GM19035 (cell line): ENCODE data around the gene NLRC5.
A peak's percentile ranks its signal among the peaks of the same experiment; 100 is the strongest.
"Not testable (repeated sequence)": the region's sequence is repeated elsewhere in the genome, so short reads cannot be mapped to it uniquely, and the experiment has no call there.

ENCODE experiments used
- ATAC-seq: cut with Tn5 transposase; IDR thresholded peaks from one replicate; pipeline ENCODE4 v1.9.1; 2021; ENCODE audit not compliant: unreplicated experiment

The NLRC5 gene

DNA sequence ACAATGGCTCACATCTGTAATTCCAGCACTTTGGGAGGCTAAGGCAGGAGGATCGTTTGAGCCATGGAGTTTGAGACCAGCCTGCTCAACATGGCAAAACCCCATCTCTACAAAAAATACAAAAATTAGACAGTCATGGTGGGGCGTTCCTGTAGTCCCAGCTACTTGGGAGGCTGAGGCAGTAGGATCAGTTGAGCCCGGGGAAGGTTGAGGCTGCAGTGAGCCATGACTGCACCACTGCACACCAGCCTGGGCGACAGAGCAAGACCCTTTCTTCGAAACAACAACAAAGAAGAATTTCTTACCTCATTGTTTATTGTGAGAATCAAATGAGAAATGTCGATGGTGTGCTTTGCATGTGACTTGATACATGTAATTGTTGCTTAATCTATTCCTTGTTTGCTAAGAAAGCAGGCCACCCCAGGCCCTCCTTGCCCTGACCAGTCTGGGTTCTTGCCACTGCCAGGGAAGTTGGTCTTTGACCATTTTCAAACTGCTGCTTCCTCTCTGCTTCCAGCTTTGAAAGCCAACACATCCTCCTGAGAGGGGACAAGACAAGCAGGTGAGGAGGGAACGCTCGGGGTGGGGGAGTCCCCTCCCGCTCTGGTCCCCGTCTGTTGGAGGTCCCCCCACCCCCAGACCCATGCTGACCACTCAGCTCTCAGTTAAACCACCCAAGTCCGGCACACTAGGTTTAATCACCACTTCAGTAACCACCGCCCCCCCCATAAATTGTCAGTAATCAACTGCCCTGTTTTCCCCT, 55.8 kb downstream of the NLRC5 start:
- ATAC-seq = no peak

DNA sequence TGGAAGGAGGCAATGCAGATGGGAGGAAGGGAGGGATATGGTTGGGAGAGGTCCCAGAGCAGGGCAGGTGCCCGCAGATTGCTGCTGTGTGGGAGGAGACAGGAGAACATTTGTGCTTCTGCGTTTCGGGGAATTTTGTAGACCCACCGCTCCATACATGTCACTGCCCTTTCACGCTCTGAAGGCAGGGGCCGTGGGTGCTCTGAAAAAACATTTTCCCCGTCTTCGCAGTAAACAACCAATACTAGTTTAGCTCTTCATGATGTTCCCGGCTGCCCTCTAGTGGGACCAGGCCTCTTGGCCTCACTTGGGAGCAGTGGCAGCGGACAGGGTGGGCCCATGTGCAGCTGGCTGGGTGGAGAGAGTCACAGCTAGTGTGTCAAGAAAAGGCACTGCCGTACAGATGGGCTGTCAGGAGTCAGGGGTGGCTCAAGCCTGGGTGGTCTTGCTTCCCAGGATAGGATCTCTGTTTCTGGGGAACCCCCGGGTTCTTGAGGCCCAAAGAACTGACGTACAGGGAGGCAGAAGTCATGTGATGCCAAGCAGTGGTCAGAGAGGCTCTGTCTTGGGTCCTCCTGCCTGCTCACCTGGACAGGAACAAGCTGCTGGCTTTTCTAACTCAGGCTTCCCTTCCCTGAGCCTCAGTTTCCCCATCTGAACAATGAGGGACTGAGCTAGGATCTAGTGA, 56.5 kb downstream of the NLRC5 start:
- no peak for ATAC-seq

DNA sequence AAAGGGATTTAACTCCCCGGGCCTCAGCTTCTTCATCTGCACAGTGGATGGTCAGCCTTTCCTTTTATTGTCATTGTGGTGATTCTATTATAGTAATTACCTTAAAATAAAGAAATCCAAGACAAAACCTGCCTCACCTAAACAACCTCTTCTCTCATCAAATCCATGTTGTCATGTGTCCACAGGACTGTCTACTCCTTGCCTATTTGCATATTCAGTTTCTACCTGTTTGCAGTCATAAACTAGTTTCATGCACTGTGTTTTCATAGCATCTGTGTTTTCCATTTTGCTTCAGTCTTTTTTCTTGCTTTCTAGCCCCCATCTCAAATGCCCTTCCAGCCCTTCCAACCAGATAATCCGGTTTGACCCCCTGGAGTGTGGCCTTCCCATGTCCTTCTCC, 58.7 kb downstream of the NLRC5 start:
- ATAC-seq = no peak

DNA sequence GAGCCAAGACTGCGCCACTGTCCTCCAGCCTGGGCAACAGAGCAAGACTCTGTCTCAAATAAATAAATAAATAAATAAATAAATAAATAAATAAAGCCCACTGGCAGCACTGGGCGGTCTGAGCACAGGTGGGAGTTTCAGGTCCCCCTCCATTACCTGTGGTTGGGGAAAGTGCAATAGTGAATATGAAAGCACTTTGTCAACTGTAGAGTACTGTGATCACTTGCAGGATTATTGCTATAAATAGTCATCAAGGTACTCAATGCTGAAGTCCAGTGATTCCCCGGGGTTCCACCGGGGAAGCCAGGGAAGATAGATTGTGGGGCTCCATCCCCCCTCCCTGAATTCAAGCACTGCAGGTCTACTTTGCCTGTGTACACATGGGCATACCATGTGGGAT, 60.3 kb downstream of the NLRC5 start:
- peak; percentile 60 for ATAC-seq

DNA sequence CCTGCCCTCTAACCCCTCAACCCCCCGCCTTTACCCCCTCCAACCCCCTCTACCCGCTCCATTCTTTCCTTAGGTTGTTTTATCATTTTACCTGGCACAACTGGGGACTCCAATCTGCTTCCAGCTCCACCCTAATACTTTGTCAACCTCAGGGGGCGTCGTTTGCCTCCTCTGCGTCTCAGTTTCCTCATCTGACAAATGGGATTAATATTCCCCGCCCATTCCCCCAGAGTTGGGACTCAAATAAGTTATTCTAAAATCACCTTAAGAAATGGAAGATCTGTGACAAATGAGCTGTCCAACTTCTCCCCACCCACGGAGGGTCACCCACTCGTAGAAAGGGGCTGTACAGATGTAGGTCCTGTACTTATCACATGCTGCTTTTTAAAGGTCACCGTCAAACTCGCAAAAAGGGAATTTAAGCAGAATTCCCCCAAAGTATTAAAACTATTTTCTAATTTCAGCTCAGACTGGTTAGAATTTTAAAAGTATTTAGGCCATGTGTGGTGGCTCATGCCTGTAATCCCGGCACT, 62.4 kb downstream of the NLRC5 start:
- ATAC-seq = no peak

DNA sequence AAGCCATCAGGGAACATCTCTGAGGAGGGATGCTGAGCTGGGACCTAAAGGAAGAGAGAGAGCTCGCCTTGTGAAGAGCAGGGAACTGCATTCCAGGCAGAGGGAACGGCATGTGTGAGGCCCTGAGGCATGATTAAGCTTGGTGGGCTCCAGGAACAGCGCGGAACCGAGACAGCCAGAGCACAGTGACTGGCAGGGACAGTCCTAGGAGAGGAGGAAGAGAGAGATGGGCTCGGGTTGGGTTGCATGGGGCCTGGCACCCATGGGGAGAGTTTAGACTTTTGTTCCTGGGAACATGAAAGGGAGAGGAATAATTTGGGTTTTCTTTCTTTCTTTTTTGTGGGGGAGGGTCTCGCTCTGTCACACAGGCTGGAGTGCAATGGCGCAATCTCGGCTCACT, 63.8 kb downstream of the NLRC5 start:
- ATAC-seq = no peak

DNA sequence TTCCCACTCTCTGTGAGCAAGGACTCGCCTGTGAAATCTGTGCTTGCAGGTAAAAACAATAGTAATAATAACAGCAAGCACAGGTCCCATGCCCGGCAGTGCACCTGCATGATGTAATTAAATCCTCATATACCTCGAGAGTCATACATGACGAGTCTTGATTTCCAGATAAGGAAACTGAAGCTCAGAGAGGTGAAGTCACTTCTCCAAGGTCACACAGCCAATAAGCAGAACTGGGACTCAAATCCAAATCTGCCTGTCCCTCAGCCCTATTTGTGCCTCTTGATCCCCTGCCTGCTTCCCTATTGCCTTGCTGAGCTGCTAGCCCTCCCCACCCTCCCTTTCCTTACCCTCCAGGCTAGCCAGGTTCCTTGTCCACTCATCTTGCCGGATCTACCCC, 65.0 kb downstream of the NLRC5 start:
- no peak for ATAC-seq

DNA sequence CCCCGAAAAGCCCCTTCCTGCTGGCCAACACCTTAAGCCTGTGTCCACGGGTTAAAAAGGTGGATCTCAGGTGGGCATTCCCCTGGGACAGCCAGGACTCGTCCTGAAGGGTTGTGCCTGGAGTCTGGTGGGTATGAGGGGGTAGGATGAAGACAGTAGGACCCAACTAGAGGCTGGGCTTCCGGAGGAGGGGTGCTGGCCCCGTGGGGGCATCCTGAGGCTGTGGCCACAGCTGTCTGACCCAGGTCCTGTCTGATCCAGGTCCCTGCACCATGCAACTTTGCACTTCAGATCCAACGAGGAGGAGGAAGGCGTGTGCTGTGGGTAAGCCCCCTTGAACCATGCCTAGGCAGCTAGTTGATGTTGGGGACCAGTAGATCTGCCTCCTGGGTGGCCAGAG, 65.4 kb downstream of the NLRC5 start:
- ATAC-seq = no peak

DNA sequence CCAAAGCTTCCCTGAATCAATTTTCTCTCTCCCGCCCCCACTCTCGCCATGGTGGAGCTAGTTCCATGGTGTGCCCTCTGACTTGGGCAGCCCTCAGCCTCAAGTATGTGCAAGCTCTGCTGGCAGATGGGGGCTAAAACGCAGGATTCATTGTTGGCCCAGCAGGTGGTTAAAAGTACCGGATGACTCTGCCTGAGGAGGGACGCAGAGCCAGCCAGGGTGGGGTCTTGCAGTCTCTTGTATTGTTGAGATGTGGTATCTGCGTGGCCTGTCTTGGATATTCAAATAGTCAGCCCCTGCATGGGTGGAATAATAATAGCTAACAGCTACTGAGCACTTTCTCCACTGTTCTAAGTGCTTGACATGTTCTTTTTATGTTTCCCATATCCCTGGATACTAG, 66.3 kb downstream of the NLRC5 start:
- no peak for ATAC-seq

DNA sequence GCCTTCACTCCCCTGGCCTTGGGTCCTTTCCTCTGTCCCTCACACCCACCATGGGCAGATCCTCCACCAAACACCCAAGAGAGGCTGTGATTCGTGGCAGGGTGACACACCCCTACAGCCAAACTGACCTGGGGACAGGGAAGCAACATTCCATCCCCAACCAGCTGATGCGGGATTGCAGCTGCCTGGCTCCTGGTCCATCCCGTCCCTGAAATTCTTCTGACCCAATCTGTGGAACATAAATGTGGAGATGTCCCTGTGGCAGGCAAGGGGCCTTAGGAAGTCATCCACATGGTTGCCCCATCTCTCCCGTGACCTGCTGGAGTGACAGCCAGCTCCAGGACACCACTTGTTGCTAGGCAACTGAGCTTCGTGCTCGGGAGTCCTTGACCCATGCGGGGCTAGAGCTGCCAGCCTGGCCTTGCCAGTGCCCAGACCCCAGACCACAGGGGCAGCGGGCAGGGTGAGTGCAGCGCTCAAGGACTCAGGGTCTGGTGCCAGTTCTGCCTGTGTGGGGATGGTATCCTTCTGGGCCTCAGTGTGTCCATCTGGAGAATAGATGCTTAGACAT, 69.0 kb downstream of the NLRC5 start:
- no peak for ATAC-seq

DNA sequence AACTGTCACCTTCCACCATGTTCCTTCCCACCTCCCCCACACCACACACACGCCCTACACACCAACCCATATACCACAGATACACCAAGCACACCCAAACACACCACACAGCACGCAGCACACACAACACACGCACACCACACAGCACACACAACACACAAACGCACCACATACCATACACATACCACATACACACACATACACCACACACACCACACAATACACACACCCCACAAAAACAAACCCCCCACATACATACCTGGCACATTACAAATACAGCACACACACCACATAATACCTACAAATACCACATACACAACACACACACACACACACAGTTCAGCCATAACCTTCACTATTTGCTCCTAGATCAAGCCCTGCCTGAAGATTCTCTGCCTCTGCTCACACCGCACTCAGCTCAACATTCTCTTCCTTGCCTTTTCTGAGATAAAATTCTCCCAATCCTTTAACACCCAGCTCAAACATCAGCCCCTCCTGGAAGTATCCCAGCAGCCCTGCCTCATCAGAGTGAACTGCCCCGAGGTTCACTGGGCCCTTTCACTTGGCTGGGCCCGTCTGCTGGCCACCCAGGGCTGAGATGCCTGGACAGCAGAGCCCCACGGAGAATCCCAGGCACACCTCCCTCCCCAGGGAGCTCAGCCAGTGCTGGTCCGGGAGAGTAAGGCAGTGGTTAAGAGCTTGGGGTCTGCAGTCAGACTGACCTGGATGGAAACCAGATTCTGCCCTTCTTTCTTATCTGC, 71.1 kb downstream of the NLRC5 start:
- ATAC-seq = no peak

DNA sequence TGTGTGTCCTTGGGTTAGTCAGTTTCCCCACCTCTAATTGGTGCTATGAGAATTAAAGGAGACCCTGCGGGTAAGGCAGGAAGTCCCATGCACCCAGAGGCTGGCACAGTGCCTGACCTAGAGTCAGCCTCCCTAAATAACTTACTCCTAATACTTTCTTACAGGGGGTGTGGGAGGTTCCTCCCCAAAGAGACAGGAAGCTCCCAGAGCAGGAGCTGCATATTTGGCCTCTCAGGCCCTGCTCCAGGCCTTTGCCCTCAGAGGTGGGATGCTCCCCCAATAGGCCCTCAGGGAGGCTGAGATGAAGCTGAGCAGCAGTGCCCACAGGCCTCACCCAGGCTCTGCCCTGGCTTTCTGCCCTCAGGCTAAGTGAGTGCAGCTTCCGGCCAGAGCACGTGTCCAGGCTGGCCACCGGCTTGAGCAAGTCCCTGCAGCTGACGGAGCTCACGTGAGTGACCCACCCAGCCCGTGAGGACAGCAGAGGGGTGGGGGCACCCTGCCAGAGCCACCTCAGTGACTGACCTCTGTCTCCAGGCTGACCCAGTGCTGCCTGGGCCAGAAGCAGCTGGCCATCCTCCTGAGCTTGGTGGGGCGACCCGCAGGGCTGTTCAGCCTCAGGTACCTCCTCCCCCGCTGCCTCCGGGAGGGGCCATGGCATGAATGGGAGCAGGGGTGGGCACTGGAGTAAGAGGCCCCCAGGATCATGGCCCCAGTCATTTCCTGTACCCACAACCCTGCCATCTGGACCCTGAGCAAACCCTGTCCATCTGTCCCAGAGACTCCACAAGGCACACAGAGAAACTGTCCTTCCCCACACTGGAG, 71.9 kb downstream of the NLRC5 start:
- no peak for ATAC-seq

DNA sequence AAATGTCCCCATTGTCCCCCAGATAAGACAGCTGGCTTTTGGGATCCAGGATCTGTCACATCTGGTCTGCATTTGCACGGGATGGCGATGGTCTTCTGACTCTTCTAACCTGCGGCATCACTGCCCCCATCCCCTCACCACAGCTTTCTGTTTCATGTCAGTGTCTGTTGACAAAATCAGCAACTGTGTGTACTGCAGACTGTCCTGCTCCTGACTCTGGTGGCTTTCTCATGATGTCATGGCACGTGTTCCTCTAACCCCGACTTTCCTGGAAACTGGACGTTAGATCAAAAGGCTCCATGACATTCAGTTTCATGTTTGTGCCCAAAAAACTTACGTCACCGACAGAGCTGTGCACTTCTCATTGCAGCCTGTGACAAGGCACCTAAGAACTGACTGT, 73.0 kb downstream of the NLRC5 start:
- ATAC-seq = no peak

DNA sequence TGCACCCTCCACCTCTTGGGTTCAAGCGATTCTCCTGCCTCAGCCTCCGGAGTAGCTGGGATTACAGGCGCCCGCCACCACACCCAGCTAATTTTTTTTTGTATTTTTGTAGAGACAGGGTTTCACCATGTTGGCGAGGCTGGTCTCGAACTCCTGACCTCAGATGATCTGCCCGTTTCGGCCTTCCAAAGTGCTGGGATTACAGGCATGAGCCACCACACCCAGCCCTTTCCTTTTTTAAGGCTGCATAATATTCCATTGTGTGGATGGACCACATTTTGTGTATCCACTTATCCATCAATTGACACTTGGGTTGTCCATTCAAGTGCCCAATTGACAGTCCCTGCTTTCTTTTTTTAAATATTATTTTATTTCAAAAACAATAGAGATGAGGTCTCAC, 73.8 kb downstream of the NLRC5 start:
- not testable (repeated sequence) for ATAC-seq

DNA sequence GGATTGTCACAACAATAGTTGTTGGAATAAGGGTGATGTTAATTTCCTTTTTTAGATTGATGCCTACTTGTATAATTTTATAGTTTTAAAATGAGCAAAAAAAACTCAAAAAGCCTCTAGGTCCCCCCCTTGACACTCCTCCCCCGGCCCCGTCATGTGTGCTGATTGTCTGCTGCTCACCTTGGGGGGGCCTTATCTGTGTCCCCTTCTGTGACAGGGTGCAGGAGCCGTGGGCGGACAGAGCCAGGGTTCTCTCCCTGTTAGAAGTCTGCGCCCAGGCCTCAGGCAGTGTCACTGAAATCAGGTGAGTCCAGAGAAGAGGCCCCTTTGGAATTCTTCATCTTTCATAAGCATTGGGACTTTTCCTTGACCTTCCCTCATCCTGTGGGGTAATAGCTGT, 75.6 kb downstream of the NLRC5 start:
- no peak for ATAC-seq

DNA sequence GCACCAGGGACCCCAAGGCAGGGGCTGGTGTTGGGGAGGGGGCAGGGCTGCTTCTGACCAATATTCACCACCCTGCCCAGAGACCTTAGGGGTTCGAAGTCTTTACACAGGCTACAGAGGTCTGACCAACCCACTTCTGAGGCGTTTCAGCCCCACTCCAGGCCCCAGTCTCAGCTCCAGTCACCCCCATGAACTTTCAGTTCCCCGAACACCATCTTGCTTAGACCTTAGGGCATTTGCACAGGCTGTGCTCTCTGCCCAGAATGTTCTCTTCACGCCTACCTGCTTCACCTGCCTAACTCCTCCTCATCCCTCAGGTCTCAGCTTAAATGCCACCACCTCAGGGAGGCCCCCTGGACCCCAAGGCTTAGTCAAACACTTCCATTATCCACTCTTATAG, 77.3 kb downstream of the NLRC5 start:
- ATAC-seq = no peak

DNA sequence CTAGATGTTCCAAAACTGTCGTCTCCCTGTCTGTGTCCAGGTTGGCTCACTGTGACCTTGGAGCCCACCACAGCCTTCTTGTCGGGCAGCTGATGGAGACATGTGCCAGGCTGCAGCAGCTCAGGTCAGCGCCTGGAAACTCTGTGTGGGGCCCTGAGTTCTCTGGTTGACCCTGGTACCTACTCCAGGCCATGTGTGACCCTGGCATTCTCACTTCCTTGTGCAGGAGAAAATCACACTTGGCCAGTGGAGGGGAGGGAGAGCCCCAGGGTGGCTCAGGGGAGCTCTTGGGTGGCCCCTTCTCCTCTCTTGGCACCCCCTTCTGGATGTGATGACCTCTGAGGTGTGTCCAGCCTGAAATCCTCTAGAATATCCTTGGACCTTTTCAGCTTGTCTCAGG, 78.0 kb downstream of the NLRC5 start:
- ATAC-seq = no peak

DNA sequence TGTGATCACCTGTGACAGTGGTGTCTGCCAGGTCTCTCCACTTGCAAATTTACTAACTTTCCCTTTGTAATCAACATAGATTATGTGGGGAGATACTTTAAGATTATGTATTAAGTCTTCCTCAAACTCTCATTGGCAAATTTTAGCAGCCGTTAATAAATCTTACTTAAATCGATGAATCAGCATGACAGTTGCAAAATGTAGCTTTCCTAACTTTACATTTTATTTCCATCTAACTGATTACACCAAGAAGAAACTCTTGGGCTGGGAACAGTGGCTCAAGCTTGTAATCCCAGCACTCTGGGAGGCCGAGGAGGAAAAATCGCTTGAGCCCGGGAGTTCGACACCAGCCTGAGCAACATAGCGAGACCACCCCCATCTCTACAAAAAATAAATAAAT, 79.7 kb downstream of the NLRC5 start:
- no peak for ATAC-seq

DNA sequence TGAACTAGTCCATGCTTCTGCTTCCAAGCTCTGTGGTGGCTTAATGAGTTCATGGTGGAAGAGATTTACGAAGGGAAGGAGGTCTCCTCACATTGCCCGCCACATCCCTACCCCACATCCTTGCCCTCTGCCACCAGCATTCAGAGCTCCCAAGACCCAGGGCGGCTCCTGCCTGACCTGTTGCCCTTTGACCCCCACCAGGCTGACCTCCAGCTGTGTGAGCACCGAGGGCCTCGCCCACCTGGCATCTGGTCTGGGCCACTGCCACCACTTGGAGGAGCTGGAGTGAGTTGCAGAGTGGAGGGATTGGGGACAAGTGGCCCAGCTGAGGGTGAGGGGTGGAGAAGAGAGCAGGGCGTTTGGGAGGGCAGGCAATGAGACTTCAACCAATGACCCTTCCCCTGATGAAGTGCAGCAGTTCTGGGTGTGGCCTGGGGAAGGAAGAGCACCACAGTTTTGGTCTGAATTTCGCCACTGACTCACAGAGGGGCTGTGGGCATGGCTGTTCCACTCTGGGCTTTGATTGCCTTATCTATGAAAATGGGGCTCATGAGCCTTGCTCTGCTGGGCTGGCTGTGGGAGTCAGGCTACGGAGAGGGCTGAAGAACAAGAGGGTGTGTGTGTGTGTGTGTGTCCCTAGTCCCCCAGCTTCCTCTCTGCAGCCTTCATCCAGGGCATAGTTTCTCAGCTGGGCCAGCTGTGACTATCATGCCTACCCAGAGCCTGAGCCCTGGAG, 80.4 kb downstream of the NLRC5 start:
- no peak for ATAC-seq

DNA sequence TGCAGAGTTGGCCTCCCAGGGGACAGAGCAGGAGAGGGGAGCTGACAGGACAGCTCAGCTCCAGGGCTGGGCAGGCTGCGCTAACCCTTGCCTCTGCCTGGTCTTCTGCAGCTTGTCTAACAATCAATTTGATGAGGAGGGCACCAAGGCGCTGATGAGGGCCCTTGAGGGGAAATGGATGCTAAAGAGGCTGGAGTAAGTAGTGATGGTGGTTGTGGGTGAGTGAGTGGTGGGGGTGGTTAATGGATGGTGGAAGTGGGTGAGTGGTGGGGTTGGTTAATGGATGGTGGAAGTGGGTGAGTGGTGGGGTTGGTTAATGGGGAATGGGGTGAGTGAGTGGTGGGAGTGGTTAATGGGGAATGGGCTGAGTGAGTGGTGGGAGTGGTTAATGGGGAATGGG, 81.1 kb downstream of the NLRC5 start:
- ATAC-seq = no peak
